ENCODE data around the gene RECK.
"Not testable (repeated sequence)": the region's sequence is repeated elsewhere in the genome, so short reads cannot be mapped to it uniquely, and the experiment has no call there.

Gene RECK

GRCh38 chr9:36141761-36142160 is 105.0 kb downstream of the RECK start:
- no peak for DNase-seq

- no peak for DNase-seq
Observed at GRCh38 chr9:36142510-36143244, 106.0 kb downstream of the RECK start.

DNA sequence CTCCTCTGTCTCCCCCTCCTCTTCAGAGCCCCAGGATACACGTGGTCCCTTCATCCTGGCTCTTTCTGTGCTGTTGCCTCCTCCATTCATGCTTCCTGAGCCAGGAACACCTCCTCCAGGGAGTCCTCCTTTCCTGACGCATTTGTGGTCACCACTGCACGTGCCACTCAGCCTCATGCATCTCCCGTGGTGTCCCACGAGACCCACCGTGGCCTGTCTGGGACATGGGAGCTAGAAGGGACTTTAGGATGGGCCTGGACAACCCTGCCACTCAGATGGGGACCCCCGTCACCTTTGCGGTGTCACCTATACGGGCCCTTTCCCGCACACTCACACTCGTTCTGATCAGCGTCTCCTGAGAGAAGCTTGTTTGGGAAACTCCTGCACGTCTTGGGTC is 106.5 kb downstream of the RECK start:
- DNase-seq: no peak

GRCh38 chr9:36144309-36145232 is 107.9 kb downstream of the RECK start:
- no peak for DNase-seq

DNA sequence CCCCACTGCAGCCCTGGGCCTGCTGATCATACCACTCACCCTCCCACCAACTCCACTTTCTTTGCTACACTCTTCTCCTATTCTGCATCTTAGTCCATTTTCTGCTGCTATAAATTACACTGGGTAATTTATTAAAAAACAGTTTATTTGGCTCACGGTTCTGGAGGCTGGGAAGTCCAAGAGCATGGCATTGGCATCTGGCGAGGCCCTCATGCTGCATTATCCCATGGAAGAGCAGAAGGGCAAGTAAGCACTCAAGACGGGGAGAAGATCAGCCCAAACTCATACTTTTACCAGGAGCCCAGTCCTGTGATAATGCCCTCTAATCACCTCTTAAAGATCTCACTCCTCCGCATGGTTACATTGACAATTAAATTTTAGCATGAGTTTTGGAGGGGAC is 109.3 kb downstream of the RECK start:
- no peak for DNase-seq

- DNase-seq: no peak
Observed at GRCh38 chr9:36146651-36147050, 109.9 kb downstream of the RECK start.

DNA sequence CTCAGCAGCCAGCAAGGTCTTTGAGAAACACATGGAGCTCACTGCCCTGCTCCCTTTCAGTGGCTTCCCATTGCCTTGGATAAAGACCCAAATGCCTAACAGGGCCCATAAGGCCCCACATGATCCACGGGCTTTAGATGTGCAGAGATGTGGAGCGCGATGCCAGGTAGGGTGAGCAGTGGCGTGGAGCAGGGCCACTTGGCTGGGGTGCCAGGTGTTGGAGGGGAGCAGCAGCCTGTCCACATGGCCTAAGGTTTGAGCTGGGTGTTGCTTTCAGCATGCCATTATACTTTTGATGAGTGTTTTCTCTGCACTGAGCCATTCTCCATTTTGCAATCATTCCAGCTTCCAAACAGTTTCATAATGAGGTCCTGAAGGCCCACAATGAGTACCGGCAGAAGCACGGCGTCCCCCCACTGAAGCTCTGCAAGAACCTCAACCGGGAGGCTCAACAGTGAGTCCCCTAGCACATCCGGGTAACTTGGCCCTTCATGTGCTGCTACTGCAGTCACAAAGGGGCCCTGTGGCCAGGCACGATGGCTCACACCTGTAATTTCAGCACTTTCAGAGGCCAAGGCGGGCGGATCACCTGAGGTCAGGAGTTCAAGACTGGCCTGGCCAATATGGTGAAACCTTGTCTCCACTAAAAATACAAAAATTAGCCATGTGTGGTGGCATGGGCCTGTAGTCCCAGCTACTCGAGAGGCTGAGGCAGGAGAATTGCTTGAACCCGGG is 110.9 kb downstream of the RECK start:
- DNase-seq: no peak

DNA sequence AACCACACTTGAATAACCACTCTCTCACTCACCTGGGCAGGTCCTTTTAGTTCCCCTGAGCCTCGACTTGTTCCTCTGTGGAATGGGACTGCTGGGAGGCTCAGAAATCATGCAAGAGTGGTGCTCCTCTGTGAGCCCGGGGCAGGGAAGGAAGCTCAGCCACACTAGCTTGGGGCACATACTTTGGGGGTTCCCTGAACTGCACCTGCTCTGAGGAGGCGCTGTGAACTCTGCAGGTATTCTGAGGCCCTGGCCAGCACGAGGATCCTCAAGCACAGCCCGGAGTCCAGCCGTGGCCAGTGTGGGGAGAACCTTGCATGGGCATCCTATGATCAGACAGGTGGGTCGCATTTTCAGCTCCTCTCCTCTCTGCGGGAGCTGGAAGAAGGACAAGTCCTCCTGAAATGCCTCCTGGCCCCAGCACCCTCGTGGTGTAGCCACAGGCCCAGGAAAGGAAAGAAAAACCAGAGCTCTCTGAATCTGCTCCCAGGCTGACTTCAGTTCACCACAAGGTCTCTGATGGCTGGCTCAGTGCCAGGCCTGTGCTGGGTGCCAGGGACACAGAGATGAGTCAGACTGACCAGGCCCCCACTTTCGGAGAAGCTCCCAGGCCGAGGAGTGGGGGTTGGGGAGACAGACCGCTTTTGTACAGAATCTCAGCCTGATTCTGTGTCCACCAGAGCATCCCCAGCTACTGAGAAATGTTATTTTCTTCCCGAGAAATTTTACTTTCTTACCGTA is 111.8 kb downstream of the RECK start:
- DNase-seq: peak; percentile 91

DNA sequence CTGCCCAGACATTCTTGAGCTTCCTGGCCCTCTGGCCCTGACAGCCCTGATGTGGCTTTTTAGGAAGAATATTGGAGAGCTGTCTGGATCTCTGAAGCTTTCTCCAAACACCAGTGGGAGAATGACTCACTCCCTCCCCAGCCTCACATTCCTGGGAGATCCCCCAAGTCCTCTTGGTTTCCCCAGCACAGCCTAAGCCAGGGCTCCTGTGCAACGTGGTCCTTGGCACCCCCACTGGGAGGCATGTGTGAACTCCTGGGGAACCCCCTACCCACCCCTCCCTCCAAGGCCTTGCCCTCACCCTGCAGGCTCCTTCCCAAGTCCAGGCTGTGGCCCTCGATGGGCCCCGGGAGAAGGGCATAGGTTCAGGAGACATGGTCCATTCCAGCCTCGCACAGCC is 112.5 kb downstream of the RECK start:
- no peak for DNase-seq

DNA sequence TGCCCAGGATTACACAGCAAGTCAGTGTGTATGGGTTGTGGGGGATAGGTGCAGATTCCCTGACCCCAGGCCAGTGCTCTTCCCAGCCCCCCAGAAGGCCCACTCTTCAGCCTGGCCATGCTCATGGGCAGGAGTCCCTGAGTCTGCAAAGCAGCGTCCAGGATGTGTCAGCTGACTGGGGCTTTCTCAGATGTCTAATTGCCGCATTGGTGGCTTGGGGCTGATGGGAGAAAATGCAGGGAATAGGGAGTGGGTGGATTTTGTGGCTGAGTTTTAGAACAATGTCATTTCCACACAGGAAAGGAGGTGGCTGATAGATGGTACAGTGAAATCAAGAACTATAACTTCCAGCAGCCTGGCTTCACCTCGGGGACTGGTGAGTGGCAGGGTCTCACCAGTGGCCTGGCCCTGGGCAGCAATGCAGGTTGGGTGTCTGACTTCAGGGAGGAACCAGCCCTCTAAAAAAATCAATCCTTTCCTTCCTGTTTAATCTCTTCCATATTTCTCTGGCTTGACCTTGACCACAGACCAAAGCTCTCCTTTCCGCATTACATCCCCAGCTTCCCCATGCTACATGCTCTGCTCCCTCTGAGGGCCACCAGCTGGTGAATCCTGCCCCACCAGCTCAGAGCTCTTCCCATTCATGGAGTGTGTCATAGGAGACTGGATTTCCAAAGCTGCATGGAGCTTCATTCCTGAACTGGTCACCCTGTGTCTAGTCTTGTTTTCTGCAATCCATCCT is 114.0 kb downstream of the RECK start:
- no peak for DNase-seq

- DNase-seq: no peak
Observed at GRCh38 chr9:36151316-36152210, 114.8 kb downstream of the RECK start.

GRCh38 chr9:36152741-36153438 is 116.2 kb downstream of the RECK start:
- DNase-seq: no peak

GRCh38 chr9:36153746-36154145 is 117.0 kb downstream of the RECK start:
- DNase-seq: no peak

DNA sequence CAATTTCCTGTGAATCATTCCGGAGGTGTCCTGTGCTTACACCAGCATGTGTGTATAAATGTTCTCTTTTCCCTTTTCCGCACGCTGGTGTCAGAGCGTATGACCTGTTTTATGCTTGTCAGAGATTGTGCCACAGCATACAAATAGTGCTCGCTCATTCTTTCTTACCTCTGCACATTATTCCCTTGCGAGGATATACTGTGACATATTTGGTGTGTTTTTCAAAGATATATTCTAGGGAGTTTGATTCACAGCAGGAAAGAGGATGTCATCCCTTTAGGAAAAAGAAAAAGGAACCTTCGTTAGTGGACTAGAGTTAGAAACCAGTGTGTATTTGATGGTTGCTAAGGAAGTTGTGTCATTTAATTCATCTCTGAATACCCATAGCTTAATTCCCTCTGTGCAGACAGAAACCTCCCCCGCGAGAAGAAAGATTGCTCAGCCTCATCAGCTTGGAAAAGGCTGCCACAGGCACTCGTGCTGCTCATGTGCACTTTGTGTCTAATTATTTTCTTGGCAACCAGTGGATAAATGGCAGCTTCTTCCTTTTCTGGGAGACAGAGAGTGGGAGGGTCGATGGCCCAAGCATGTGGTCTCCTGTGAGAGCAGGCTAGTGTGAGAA is 117.7 kb downstream of the RECK start:
- peak; percentile 81 for DNase-seq

DNA sequence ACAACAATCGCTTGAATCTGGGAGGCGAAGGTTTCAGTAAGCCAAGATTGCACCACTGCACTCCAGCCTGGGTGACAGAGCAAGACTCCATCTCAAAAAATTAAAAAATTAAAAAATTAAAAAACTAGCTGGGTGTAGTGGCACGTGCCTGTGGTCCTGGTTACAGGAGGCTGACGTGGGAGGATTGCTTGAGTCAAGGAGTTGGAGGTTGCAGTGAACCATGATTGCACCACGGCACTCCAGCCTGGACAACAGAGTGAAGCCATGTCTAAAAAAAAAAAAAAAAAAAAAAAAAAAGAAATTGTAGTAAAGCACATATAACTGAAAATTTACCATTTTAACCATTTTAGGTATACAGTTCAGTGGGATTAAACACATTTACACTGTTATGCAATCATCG is 119.4 kb downstream of the RECK start:
- no peak for DNase-seq

DNA sequence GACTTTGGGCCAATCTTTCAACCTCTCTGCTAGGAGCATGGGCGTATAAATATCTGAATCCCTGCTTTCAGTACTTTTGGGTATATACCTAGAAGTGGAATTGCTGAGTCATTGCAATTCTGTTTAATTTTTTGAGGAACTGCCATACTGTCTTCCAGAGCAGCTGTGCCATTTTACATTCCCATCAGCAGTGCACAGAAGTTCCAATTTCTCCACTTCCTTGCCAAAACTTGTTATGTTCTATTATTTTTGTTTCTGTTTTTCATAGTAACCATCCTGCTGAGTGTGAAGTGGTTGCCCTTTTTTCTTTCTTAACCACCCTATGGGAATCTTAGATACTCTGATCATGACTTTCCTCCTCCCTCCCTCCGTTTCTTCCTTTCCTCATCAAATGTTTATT is 121.4 kb downstream of the RECK start:
- no peak for DNase-seq

DNA sequence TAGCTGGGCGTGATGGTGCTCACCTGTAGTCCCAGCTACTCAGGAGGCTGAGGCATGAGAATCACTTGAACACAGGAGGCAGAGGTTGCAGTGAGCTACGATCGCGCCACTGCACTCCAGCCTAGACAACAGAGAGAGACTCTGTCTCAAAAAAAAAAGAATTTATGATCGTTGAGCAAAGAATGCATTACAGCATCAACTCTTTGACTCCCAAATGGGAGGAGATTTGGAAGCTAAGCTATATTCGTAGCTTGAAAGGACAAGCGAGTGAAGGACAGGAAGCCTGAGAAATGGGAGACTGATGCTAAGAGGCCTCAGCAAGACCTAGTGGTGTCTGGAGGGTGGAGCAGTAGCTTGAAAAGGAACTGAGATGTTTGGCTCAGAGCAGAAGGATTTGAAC is 122.2 kb downstream of the RECK start:
- DNase-seq: no peak

DNA sequence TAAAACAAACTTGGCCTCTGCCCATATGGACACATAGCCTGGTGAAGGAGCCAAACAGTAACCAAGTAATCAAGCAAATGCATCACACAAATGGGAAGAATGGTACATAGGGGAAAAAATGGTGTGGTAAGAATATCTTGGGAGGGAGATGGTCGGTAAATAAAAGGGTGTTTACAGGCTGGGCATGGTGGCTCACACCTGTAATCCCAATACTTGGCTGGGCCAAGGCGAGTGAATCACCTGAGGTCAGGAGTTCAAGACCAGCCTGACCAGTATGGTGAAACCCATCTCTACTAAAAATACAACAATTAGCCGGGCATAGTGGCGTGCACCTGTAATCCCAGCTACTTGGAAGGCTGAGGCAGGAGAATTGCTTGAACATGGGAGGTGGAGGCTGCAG is 122.8 kb downstream of the RECK start:
- DNase-seq: not testable (repeated sequence)

DNA sequence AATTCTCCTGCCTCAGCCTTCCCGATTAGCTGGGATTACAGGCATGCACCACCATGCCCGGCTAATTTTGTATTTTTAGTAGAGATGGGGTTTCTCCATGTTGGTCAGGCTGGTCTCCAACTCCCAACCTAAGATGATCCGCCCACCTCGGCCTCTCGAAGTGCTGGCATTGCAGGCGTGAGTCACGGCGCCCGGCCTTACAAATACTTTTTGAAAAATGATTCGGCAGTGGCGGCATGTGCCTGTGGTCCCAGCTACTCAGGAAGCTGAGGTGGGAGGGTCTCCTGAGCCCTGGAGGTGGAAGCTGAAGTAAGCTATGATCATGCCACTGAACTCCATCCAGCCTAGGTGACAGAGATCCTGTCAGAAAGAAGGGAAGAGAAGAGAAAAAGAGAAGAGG is 123.4 kb downstream of the RECK start:
- not testable (repeated sequence) for DNase-seq

- no peak for DNase-seq
Observed at GRCh38 chr9:36161187-36161586, 124.5 kb downstream of the RECK start.

All from right hindlimb (tissue), 1 donor.